HEK293 (cell line): ENCODE results near the gene DNAJB8.

Experiments used
- BCL6B ChIP-seq: fragments of 450-650 bp; formaldehyde crosslinking; IDR thresholded peaks from 2 replicates; pipeline ENCODE4 v1.5.1; 2017; ENCODE audit warnings: missing biosample characterization, missing genetic modification characterization
- PRDM10 ChIP-seq: fragments of 450-650 bp; formaldehyde crosslinking; IDR thresholded peaks from 2 replicates; pipeline ENCODE4 v1.5.1; 2016; ENCODE audit warnings: missing biosample characterization, missing genetic modification characterization
- SP3 ChIP-seq: fragments of 450-650 bp; formaldehyde crosslinking; IDR thresholded peaks from 2 replicates; pipeline ENCODE4 v1.5.1; 2016; ENCODE audit warnings: missing biosample characterization, missing genetic modification characterization
- TCF7L2 ChIP-seq: IDR thresholded peaks from 2 replicates; pipeline ENCODE4 v1.6.1; 2011; ENCODE audit warnings: low read depth, mild to moderate bottlenecking, inconsistent platforms, low read length, moderate library complexity, borderline replicate concordance
- TSHZ1 ChIP-seq: fragments of 450-650 bp; formaldehyde crosslinking; IDR thresholded peaks from 2 replicates; pipeline ENCODE4 v1.5.1; 2016; ENCODE audit warnings: missing biosample characterization, missing genetic modification characterization, borderline replicate concordance
- ZBTB49 ChIP-seq: fragments of 450-650 bp; formaldehyde crosslinking; IDR thresholded peaks from 2 replicates; pipeline ENCODE4 v1.5.1; 2016; ENCODE audit warnings: missing biosample characterization, missing genetic modification characterization, low read depth
- ZFP3 ChIP-seq: fragments of 450-650 bp; formaldehyde crosslinking; IDR thresholded peaks from 2 replicates; pipeline ENCODE4 v1.5.1; 2016; ENCODE audit warnings: low read depth, missing biosample characterization, missing genetic modification characterization
- ZNF239 ChIP-seq: fragments of 450-650 bp; formaldehyde crosslinking; IDR thresholded peaks from 2 replicates; pipeline ENCODE4 v1.5.1; 2016; ENCODE audit warnings: missing biosample characterization, missing genetic modification characterization
- ZNF266 ChIP-seq: fragments of 450-650 bp; formaldehyde crosslinking; IDR thresholded peaks from 2 replicates; pipeline ENCODE4 v1.5.1; 2016; ENCODE audit warnings: missing biosample characterization, missing genetic modification characterization, low read depth
- ZNF302 ChIP-seq: fragments of 450-650 bp; formaldehyde crosslinking; IDR thresholded peaks from 2 replicates; pipeline ENCODE4 v1.5.1; 2016; ENCODE audit warnings: missing biosample characterization, missing genetic modification characterization, low read depth
- ZNF433 ChIP-seq: fragments of 450-650 bp; formaldehyde crosslinking; IDR thresholded peaks from 2 replicates; pipeline ENCODE4 v1.5.1; 2016; ENCODE audit warnings: missing biosample characterization, missing genetic modification characterization, low read depth
- ZNF449 ChIP-seq: fragments of 450-650 bp; formaldehyde crosslinking; IDR thresholded peaks from 2 replicates; pipeline ENCODE4 v1.5.1; 2017; ENCODE audit warnings: missing biosample characterization, mild to moderate bottlenecking, missing genetic modification characterization, moderate library complexity
- ZNF488 ChIP-seq: fragments of 450-650 bp; formaldehyde crosslinking; IDR thresholded peaks from 2 replicates; pipeline ENCODE4 v1.5.1; 2016; ENCODE audit warnings: missing biosample characterization, missing genetic modification characterization
- ZNF510 ChIP-seq: fragments of 450-650 bp; formaldehyde crosslinking; IDR thresholded peaks from 2 replicates; pipeline ENCODE4 v1.5.1; 2018; ENCODE audit warnings: mild to moderate bottlenecking, missing genetic modification characterization, missing biosample characterization; ENCODE audit not compliant: insufficient replicate concordance
- ZNF513 ChIP-seq: fragments of 450-650 bp; IDR thresholded peaks from 2 replicates; pipeline ENCODE4 v1.5.1; 2018; ENCODE audit warnings: missing biosample characterization, missing genetic modification characterization
- ZNF544 ChIP-seq: fragments of 450-650 bp; formaldehyde crosslinking; IDR thresholded peaks from 2 replicates; pipeline ENCODE4 v1.5.0; 2017; ENCODE audit warnings: missing biosample characterization, missing genetic modification characterization
- ZNF571 ChIP-seq: fragments of 450-650 bp; formaldehyde crosslinking; IDR thresholded peaks from 2 replicates; pipeline ENCODE4 v1.5.0; 2017; ENCODE audit warnings: missing biosample characterization, missing genetic modification characterization
- ZNF600 ChIP-seq: fragments of 450-650 bp; formaldehyde crosslinking; IDR thresholded peaks from 2 replicates; pipeline ENCODE4 v1.5.1; 2016; ENCODE audit warnings: missing biosample characterization, missing genetic modification characterization
- ZNF626 ChIP-seq: fragments of 450-650 bp; sonication (Bioruptor Pico); formaldehyde crosslinking; IDR thresholded peaks from 2 replicates; pipeline ENCODE4 v1.5.1; 2018; ENCODE audit warnings: missing biosample characterization, missing genetic modification characterization, inconsistent platforms
- ZNF837 ChIP-seq: fragments of 450-650 bp; formaldehyde crosslinking; IDR thresholded peaks from 2 replicates; pipeline ENCODE4 v1.5.1; 2016; ENCODE audit warnings: missing biosample characterization, missing genetic modification characterization
- ZSCAN23 ChIP-seq: fragments of 450-650 bp; formaldehyde crosslinking; IDR thresholded peaks from 2 replicates; pipeline ENCODE4 v1.5.1; 2016; ENCODE audit warnings: missing biosample characterization, missing genetic modification characterization
- ZSCAN5A ChIP-seq: fragments of 450-650 bp; formaldehyde crosslinking; IDR thresholded peaks from 2 replicates; pipeline ENCODE4 v1.5.1; 2016; ENCODE audit warnings: missing biosample characterization, missing genetic modification characterization

Gene DNAJB8

GRCh38 chr3:128488991-128489673 lies 22.4 kb upstream of the DNAJB8 start (continued):
- TF ChIP-seq BCL6B (tag by site-specific recombination) (no peak), TCF7L2 (no peak), TSHZ1 (tag by site-specific recombination) (no peak), SP3 (no peak; the same call in 1 of the 2 replicates), ZBTB49 (no peak), ZSCAN23 (tag by site-specific recombination) (no peak), ZNF600 (tag by site-specific recombination) (no peak), ZNF488 (tag by site-specific recombination) (no peak), ZNF302 (tag by site-specific recombination) (no peak), PRDM10 (tag by site-specific recombination) (no peak), ZNF513 (tag by site-specific recombination) (no peak), ZNF626 (no peak), ZNF544 (tag by site-specific recombination) (no peak), ZNF510 (no peak), ZNF449 (tag by site-specific recombination) (no peak), ZFP3 (tag by site-specific recombination) (no peak), ZNF837 (tag by site-specific recombination) (no peak), ZNF433 (tag by site-specific recombination) (no peak), ZNF571 (no peak), ZNF239 (tag by site-specific recombination) (no peak), ZNF266 (tag by site-specific recombination) (no peak), ZSCAN5A (tag by site-specific recombination) (no peak)
